ENCODE measurements around the gene WIZ. TPM values are rescaled to one million over a fixed set of nuclear protein-coding genes. Genes with fewer than 3 reads are reported as not detected.
A peak's percentile ranks its signal among the peaks of the same experiment; 100 is the strongest.

Gene WIZ
- total and polyA plus RNA-seq, 9 of the 15 experiments (the other 6 are each of a cell fraction or from before 2014, with no cell fraction given) = 0.06 to 37.5 (median 4.8) TPM

GRCh38 chr19:15443325-15443724, 6.4 kb downstream of the WIZ start:
- ChIA-PET POLR2A (interaction anchor here (0.6 kb wide), 1 partner anchor 120 kb away, joined by 3 read pairs; no protein-coding TSS in a partner anchor), CTCF (ENCODE audit: low intra/inter-chr PET ratio) (no interaction called here)
- in situ Hi-C loops (cut with MboI) = no loop called here
- Histone ChIP-seq H3K27ac (ENCODE audit: extremely low read depth, low read depth, low read length) (no peak overlapping the region), H3K9me1 (ENCODE audit: control insufficient read depth, insufficient read depth, low read length) (no peaks in the 10 kb centered on the region), H3K79me2 (ENCODE audit: control insufficient read depth, insufficient read depth, low read length) (no peaks in the 10 kb centered on the region), H3K9ac (ENCODE audit: insufficient read depth in 1 of 2, low read depth in 2 of 2, low read length in 2 of 2) (no peak overlapping the region), H2AFZ (ENCODE audit: low read depth, low read length) (no peak overlapping the region), H4K20me1 (replicated peaks; ENCODE audit: control insufficient read depth, insufficient read depth, low read length) (no peaks in the 10 kb centered on the region; the same call in 1 of the 2 replicates), H3K9me3 (replicated peaks; ENCODE audit: control insufficient read depth, insufficient read depth, low read depth, low read length) (no peaks in the 10 kb centered on the region), H3K4me3 (no peak overlapping the region), H3K4me2 (ENCODE audit: insufficient read depth, low read length) (no peak overlapping the region), H3K36me3 (ENCODE audit: control insufficient read depth, insufficient read depth, low read length) (no peaks in the 10 kb centered on the region), H3K4me1 (replicated peaks in 1 of 2; ENCODE audit: control insufficient read depth in 2 of 2, insufficient read depth in 2 of 2, low read length in 2 of 2) (peaks cover 0 to 31% of the 10 kb centered on the region in 2 experiments; a peak in 2 of 5 replicates), H3K27me3 (ENCODE audit: control insufficient read depth in 2 of 2, insufficient read depth in 2 of 2, low read length in 2 of 2) (peaks cover 19 to 73% of the 10 kb centered on the region in 2 experiments; a peak in 4 of 5 replicates)
- no TSS peak for BruUV-seq (replicated peaks)
- intact Hi-C loops (cut with micrococcal nuclease) = no loop called here
- FAIRE-seq (no peak), DNase-seq (ENCODE audit: extremely low read depth in 1 of 4, low spot score in 3 of 4) (no peak), ATAC-seq (no peak)
- 0% methylated on average over 3 of the region's 3 CpGs for WGBS (ENCODE audit: insufficient coverage, low coverage, missing lambda C conversion rate)
- TF ChIP-seq TRIM25 (IDR thresholded peaks at IDR 0.05; ENCODE audit: borderline replicate concordance) (no peak), TOE1 (IDR thresholded peaks at IDR 0.05; ENCODE audit: borderline replicate concordance) (no peak), TOE1 (CRISPR knock-in tag; IDR thresholded peaks at IDR 0.05; ENCODE audit: borderline replicate concordance, low read depth) (no peak), HLTF (IDR thresholded peaks at IDR 0.05) (no peak), RBM25 (IDR thresholded peaks at IDR 0.05; ENCODE audit: low read depth, low read length, severe bottlenecking) (peak; percentile 35), MECOM (CRISPR knock-in tag; IDR thresholded peaks at IDR 0.05) (no peak), TSHZ1 (CRISPR knock-in tag; IDR thresholded peaks at IDR 0.05) (no peak)

Measured in K562 (cell line).